Activated CD8-positive, alpha-beta T cell treated with anti-CD3 and anti-CD28 coated beads for 36 hours (primary cell): Measurements from ENCODE around the gene KCNQ5. TPM values are rescaled to one million over a fixed set of nuclear protein-coding genes. Genes with fewer than 3 reads are reported as not detected.

Experiments used
- ATAC-seq: fragments of 200-7000 bp; cut with Tn5 transposase; one replicate; pipeline ENCODE4 v1.10.0; 2021; ENCODE audit warnings: mild to moderate bottlenecking, moderate library complexity
- CTCF ChIA-PET: fragments of 350-600 bp; sonication (Branson Sonifier 250); formaldehyde crosslinking; loops from one replicate; lab custom pipeline; 2021; ENCODE audit warnings: antibody characterized with exemption; lab: Charles Lee
- POLR2A ChIA-PET: fragments of 350-600 bp; sonication (Branson Sonifier 250); formaldehyde crosslinking; loops from one replicate; lab custom pipeline; 2021; ENCODE audit warnings: antibody characterized with exemption; lab: Charles Lee
- DNase-seq: peaks from one replicate; pipeline ENCODE4 v3.0.0-alpha.2; 2020
- H3K27ac Mint-ChIP-seq: one replicate; pipeline ENCODE4 v1.8.0; 2021; ENCODE audit warnings: mild to moderate bottlenecking, mixed read lengths
- H3K27me3 Mint-ChIP-seq: one replicate; pipeline ENCODE4 v1.8.0; 2021; ENCODE audit warnings: mixed read lengths
- H3K36me3 Mint-ChIP-seq: one replicate; pipeline ENCODE4 v1.8.0; 2021; ENCODE audit warnings: low read depth, mixed read lengths
- H3K4me1 Mint-ChIP-seq: one replicate; pipeline ENCODE4 v1.8.0; 2021; ENCODE audit warnings: low read depth, mixed read lengths
- H3K4me3 Mint-ChIP-seq: one replicate; pipeline ENCODE4 v1.8.0; 2021; ENCODE audit warnings: mild to moderate bottlenecking, moderate library complexity, mixed read lengths
- H3K9me3 Mint-ChIP-seq: one replicate; pipeline ENCODE4 v1.8.0; 2021; ENCODE audit warnings: mixed read lengths
- intact Hi-C: fragments of 100-400 bp; cut with micrococcal nuclease; formaldehyde crosslinking; loops from one replicate; pipeline ENCODE4 v1.10.0; 2022
- total RNA-seq, 2 experiments: library from RNA; stranded (reverse); gene quantifications; one replicate each; pipeline ENCODE4 v1.2.3, GENCODE V29; 2021
- TF ChIP-seq, protein P1 (sequence below): fragments of 200-600 bp; IDR thresholded peaks from one replicate; pipeline ENCODE4 v1.8.0; 2022; ENCODE audit warnings: antibody characterized with exemption, mild to moderate bottlenecking

The KCNQ5 gene
- total RNA-seq, 2 experiments from 2014 or later, result 14.6 to 14.9 TPM

DNA sequence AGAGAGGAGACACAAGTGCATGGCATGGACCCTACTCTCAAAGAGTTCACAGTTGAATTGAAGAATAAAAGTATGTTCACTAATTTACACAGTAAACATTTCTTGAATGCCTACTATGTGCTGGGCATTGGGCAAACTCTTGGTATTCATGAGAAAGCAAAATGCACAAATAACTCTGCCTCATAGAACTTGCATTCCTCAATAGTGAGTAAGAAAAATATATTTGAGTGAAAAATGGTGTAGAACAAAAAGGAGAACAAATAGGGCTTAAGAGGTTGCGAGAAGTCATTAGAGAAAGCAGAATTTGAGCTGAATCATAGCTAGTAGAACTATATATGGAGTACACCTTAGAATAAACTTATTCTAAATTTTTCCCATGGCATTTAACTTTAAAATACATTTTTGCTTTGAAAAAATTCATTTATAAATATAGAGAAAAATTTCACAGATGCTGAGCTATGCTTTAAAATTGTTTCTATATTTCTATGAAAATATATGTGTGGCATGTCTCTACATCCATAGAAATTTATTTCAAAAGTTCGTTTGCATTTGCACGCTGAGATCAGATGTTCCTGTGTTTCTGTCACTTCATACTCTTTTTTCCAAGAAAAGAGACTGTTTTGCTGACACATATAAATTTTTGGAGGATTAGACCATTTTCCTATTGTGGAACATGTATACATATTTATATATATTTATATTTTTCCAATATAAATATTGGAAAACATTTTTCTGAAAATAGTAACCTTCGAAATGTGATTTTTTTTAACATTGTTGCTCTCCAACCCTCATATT lies 236.1 kb downstream of the KCNQ5 start:
- POLR2A ChIA-PET, result no interaction called here

DNA sequence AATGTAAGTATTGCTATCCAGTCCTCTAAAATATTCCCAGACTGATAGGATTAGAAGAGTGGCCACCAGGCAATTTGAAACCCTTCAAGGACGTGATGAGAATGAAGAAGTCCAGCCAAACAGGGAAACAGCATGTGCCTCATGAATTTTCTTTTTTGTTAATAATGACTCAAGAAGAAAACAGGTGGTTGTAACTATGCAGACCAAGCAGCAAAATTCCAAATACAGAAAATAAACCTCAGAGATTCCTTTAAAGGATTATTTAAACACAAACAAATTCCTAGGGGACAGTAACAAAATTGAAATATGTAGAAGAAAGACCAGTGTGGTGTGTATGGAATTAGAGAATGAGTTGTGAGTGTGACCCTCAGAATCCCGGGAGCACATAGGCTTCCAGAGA lies 239.2 kb downstream of the KCNQ5 start:
- ATAC-seq, result no peak
- no peak overlapping the region for H3K4me3 Mint-ChIP-seq
- no peaks in the 10 kb centered on the region for H3K27me3 Mint-ChIP-seq
- H3K4me1 Mint-ChIP-seq, result peaks cover 7% of the 10 kb centered on the region
- H3K9me3 Mint-ChIP-seq, result no peaks in the 10 kb centered on the region
- H3K36me3 Mint-ChIP-seq, result no peaks in the 10 kb centered on the region
- no peak for DNase-seq
- H3K27ac Mint-ChIP-seq, result no peak overlapping the region
- POLR2A ChIA-PET, result no interaction called here
- CTCF ChIA-PET, result interaction anchor here (0.6 to 1.9 kb wide), 2 partner anchors 11 to 101 kb away, joined by 3 to 6 read pairs; no protein-coding TSS in a partner anchor
- TF ChIP-seq, protein P1, sequence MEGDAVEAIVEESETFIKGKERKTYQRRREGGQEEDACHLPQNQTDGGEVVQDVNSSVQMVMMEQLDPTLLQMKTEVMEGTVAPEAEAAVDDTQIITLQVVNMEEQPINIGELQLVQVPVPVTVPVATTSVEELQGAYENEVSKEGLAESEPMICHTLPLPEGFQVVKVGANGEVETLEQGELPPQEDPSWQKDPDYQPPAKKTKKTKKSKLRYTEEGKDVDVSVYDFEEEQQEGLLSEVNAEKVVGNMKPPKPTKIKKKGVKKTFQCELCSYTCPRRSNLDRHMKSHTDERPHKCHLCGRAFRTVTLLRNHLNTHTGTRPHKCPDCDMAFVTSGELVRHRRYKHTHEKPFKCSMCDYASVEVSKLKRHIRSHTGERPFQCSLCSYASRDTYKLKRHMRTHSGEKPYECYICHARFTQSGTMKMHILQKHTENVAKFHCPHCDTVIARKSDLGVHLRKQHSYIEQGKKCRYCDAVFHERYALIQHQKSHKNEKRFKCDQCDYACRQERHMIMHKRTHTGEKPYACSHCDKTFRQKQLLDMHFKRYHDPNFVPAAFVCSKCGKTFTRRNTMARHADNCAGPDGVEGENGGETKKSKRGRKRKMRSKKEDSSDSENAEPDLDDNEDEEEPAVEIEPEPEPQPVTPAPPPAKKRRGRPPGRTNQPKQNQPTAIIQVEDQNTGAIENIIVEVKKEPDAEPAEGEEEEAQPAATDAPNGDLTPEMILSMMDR, result no peak
- intact Hi-C loops, result no loop called here

More for the DNA sequence above, 236.1 kb downstream of the KCNQ5 start:
- H3K27ac Mint-ChIP-seq, result no peak overlapping the region
- H3K4me1 Mint-ChIP-seq, result peaks cover 7% of the 10 kb centered on the region
- H3K36me3 Mint-ChIP-seq, result no peaks in the 10 kb centered on the region
- no peaks in the 10 kb centered on the region for H3K27me3 Mint-ChIP-seq
- CTCF ChIA-PET, result interaction anchor here (1.0 kb wide), 1 partner anchor 13 kb away, joined by 3 read pairs; no protein-coding TSS in a partner anchor
- intact Hi-C loops, result no loop called here
- TF ChIP-seq, protein P1, result no peak
- no peaks in the 10 kb centered on the region for H3K9me3 Mint-ChIP-seq
- H3K4me3 Mint-ChIP-seq, result no peak overlapping the region
- ATAC-seq (no peak), DNase-seq (no peak)

DNA sequence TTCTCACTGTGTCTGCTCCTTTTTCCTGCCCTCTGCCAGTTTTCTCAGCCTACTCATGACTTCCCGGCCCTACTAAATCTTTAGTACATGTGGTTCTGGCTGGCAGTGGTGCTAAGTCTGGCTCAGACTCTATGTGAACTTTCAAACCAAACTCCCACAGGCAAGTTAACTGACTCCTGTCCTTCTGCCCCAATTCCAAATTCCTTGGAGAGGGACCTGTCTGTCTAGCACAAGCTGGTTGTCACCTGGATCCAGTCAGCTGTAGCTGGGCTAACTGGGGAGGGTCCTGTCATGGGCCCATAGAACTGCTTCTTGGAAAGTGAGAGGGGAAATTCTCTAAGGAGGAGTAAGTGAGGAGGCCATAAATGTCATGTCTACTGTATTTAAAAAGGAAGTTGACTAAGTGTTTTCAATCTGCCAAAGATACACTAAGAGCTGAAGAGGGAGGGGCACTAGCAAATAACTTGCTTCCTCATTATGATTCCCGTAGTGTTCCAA lies 240.1 kb downstream of the KCNQ5 start:
- DNase-seq (no peak), ATAC-seq (no peak)
- ChIA-PET POLR2A (no interaction called here), CTCF (interaction anchor here (1.9 kb wide), 1 partner anchor 12 kb away, joined by 6 read pairs; no protein-coding TSS in a partner anchor)
- TF ChIP-seq, protein P1, result no peak
- Mint-ChIP-seq H3K4me3 (no peak overlapping the region), H3K9me3 (no peaks in the 10 kb centered on the region), H3K36me3 (no peaks in the 10 kb centered on the region), H3K4me1 (peaks cover 7% of the 10 kb centered on the region), H3K27ac (peak overlapping the region; percentile 9), H3K27me3 (no peaks in the 10 kb centered on the region)
- intact Hi-C loops, result no loop called here

DNA sequence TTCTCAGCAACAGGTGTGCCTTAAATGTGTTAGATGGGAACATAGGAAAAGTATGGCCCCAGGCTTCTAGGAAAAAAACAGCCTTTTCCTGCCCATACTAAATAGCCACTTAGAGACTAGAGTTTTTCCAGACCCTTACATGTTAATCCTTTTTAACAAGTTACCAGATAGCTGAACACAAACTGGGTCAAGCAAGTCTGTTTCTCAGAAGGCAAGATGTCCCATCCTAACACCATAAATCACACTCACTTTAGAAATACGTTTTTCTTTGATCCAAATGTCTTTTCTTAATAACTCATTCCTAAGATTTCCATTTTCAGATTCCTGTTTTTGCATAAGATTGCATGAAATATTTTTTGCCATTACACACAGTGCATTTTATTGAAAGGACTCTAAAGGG lies 241.3 kb downstream of the KCNQ5 start:
- no peak for ATAC-seq
- DNase-seq, result no peak
- Mint-ChIP-seq H3K27ac (no peak overlapping the region), H3K9me3 (no peaks in the 10 kb centered on the region), H3K27me3 (no peaks in the 10 kb centered on the region), H3K36me3 (no peaks in the 10 kb centered on the region), H3K4me3 (no peak overlapping the region), H3K4me1 (peaks cover 7% of the 10 kb centered on the region)
- POLR2A ChIA-PET, result no interaction called here
- CTCF ChIA-PET, result no interaction called here
- TF ChIP-seq, protein P1, result no peak
- intact Hi-C loops, result no loop called here

DNA sequence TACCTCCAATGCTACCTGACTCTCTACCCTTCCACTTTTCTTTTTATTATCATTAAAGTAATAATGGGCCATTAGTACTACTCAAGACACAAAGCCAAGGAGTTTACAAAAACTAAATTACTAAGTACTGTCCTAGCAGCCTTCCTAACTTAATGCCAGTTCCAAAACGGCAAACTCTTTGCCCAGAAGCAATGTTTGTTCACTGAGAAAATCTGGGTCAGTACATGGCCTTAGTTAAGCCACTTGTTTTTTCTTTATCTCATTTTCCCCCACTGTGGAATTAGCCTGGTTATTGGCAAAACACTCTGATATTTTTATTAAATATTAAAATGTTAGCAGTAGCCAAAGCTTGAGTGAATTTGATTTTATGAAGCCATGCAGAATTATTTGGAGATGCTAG lies 242.4 kb downstream of the KCNQ5 start:
- no peaks in the 10 kb centered on the region for H3K9me3 Mint-ChIP-seq
- TF ChIP-seq, protein P1, result no peak
- peaks cover 7% of the 10 kb centered on the region for H3K4me1 Mint-ChIP-seq
- no peaks in the 10 kb centered on the region for H3K27me3 Mint-ChIP-seq
- intact Hi-C loops, result no loop called here
- no peak for ATAC-seq
- H3K27ac Mint-ChIP-seq, result no peak overlapping the region
- H3K36me3 Mint-ChIP-seq, result no peaks in the 10 kb centered on the region
- CTCF ChIA-PET, result no interaction called here
- no peak for DNase-seq
- no peak overlapping the region for H3K4me3 Mint-ChIP-seq
- POLR2A ChIA-PET, result no interaction called here
